NCI-H69 (cell line): Measurements from ENCODE around the gene C4orf36.
"Not testable (repeated sequence)": the region's sequence is repeated elsewhere in the genome, so short reads cannot be mapped to it uniquely, and the experiment has no call there.

Experiments used
- DNase-seq: peaks from one replicate; lab custom pipeline; 2025; lab: John Stamatoyannopoulos, UW

Gene C4orf36

DNA sequence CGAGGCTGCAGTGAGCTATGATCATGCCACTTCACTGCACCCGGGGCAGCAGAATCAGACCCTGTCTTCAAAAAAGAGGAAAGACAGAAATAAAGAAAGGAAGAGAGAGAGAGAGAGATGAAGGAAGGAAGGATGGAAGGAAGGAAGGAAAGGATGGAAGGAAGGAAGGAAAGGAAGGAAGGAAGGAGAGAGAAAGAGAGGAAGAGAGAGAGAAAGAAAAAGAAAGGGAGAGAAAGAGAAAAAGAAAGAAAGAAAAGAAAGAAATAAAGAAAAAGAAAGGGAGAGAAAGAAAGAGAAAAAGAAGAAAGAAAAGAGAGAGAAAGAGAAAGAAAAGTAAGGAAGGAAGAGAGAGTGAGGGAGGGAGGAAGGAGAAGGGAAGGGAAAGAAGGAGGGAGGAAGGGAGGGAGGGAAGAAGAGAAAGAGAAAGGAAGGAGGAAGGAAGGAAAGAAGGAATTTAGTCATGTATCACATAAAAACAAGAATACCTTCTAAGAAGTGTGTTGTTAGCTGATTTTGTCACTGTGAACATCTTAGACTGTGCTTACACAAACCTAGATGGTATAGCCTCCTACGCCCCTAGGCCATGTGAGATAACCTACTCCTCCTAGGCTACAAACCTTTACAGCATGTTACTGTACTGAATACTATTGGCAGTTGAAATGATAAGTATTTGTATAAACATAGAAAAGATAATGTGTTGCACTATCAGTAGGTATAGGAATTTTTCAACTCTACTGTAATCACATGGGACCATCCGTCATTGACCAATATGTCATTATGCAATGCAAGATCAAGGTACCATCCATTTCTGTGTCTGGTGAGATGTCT is 25.2 kb upstream of the C4orf36 start:
- no peak for DNase-seq

DNA sequence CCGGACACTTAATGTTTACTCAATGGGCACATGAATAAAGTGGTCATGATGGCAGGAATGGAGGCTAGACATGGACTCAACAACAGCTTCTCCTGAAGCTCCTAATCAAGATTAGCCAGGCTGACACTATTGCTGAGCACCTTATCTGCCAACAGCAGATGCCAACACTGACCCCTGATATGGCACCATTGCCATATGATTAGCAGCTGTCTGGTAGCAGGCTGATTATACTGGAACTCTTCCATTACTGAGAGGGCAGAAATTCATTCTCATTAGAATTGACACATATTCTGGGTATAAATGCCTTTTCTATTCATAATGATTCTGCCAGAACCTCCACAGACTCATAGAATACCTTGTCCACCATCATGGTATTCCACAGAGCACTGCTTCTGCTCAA is 24.2 kb upstream of the C4orf36 start:
- DNase-seq, result no peak

- peak; percentile 7 for DNase-seq
Measured at GRCh38 chr4:86910820-86911684, 18.8 kb upstream of the C4orf36 start.

DNA sequence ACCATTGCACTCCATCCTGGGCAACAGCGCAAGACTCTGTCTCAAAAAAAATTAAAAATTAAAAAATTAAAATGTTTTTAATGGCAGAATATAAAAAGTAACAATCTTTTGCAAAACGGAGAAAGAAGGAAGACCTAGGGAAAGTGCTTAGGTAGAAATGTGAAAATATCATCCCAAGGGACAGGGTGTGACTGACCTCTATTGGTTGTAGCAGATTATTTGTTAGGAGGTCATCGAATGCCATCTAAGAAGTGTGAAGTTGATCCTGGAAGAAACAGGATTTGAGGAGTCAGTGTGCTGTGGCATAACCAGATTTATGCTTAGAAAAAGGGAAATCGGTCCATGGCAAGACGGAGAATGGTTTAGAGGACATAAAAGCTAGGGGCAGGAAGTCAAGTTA is 18.1 kb upstream of the C4orf36 start:
- DNase-seq, result peak; percentile 5

DNA sequence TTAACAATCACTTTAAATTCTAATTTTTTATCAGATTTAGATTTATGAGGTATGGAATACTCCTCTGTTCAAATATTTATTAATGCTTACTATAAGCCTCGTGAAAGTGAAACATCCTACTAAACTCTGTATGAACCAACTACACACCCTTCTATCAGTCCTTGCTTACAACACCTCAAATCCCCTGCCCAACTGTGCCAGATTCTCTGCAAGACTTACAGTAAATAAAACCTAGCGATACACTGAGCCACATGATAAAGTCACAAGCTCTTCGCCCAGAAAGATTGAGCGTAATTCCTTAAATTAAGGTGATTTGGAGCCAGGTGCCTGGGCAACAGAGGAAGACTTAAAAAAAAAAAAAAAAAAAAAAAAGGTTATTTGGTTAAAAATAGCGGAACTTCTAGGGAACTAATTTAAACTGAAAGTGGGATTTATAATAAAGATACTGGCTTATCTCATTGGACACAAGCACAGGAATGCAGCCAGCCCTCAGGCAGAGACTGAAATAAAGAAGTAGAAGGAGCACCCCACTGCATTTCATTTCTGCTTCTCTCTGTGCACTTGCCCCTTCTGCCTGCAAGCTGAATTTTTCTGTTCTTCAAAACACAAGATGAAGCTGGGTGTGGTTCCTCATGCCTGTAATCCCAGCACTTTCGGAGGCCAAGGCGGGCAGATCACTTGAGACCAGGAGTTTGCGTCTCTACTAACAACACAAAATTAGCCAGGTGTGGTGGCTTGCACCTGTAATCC is 17.5 kb upstream of the C4orf36 start:
- DNase-seq, result no peak

DNA sequence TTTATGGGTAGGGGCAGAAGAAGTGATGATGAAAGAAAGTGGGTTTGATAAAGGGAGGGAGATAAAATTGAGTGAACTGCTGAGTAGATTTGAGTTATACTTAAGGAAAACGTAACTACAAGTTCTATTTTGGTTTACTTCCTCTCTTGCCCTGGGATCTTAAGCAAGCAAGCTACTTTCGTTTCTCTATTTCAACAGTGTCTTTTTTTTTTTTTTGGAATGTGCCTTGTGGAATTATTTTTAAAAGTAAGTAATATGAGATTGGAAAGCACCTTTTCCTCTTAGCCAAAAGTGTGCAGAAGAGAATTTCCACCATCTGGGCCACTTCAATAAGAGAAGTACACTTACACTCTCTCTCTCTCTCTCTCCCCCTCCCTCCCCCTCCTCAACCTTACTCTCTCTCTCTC is 16.0 kb upstream of the C4orf36 start:
- no peak for DNase-seq

- no peak for DNase-seq
Measured at GRCh38 chr4:86901864-86902263, 9.6 kb upstream of the C4orf36 start.

DNA sequence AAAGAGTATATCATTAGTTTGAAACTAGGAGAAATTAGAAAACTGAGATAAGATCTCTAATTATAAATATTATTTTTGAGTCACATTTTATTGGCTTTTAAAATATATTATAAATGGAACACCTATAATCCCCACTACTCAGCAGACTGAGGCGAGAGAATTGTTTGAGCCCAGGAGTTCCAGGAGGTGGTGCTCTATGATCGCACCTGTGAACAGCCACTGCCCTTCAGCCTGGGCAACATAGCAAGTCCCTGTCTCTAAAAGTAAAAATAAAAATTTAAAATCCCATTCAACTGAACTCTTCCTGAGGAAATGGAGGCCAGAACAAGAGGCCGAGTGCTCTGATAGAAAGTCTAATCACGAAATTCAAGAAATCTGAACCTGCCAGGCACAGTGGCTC is 6.3 kb upstream of the C4orf36 start:
- DNase-seq, result peak; percentile 24

- peak; percentile 4 for DNase-seq
Measured at GRCh38 chr4:86896596-86896995, 4.4 kb upstream of the C4orf36 start.

- DNase-seq, result peak; percentile 74
Measured at GRCh38 chr4:86895692-86896488, 3.7 kb upstream of the C4orf36 start.

DNA sequence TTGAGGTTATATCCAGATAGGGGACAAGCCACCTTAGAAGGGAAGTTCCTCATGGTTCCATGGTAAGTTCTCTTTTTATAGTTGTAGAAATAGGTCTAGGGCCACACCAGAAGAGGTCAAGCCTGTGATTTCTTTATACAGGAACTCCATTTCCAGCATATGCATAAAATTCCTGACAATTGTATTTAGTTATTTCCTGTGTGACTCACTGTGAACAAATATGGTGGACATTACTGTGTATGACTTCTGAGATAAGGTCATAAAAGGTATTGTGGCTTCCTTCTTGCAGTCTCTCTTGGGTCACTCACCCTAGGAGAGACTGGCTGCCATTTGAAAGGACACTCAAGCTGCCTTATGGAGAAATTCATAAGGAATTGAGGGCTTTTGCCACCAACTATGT is 2.2 kb upstream of the C4orf36 start:
- no peak for DNase-seq

GRCh38 chr4:86893136-86893535 is 914 bp upstream of the C4orf36 start:
- peak; percentile 18 for DNase-seq

DNA sequence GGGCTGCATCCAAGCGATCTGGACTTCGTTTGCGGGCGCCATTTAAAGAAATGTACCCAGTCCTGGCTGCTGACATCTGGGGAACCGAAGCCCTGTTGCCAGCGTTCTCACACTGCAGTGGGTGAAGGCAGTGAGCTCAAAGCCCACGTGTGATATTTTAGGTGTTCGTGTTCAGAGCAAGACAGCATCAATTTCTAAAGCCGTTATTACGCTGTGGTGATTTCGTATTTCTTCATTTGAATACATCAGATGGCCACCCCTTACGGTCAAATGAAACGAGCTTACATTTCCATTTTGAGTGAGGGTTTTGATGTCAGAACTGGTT is 376 bp upstream of the C4orf36 start:
- DNase-seq, result no peak

- DNase-seq, result peak; percentile 41
Measured at GRCh38 chr4:86890790-86891189, 1.4 kb downstream of the C4orf36 start.

DNA sequence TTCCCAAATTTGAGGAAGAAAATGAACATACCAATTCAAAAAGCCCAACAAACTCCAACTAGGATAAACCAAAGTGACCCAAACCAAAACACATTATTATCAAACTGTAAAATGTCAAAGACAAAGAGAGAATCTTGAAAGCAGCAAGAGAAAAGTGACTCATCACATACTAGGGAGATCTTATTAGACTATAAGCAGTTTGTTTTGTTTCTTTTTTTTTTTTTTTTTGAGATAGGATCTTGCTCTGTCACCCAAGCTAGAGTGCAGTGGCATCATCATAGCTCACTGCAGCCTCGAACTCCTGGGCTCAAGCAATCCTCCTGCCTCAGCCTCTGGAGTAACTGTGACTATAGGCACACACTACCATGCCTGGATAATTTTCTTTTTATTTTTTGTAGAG is 12.6 kb downstream of the C4orf36 start:
- no peak for DNase-seq

- no peak for DNase-seq
Measured at GRCh38 chr4:86878640-86879039, 13.6 kb downstream of the C4orf36 start.

DNA sequence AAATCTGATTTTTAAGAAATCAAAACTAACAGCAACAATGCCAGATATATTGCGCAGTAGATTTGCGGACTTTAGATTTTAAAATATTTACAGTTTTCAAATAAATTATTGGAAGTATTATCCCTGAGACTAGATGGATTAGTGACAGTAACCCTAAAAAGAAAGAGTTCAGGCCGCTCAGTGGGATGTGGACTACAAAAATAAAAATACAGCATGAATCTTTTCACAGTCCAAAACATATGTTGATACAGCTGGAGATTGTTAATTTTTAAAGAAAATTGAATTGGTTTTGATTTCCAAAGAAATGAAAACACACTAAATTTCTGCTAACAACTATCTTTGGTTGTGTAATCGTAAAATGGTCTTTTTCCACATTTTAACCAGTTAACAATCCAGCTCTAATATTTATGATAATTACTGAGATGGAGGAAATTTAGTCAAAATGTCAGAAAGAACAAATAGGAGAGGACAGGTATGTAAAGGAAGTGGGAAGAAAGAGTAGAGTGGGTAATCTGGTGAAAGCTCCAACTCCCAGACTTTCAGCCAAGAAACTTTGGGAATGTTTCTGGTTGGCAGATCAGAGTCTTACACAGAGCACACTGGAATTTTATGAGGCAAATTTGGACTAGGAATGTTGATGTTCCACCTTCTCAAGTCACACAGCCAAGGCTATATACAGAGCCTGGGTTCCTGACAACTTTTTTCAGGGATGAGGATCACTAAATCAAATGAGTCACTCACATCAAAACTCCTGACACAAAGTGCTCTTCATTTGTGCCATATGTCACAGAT is 15.1 kb downstream of the C4orf36 start:
- no peak for DNase-seq

- not testable (repeated sequence) for DNase-seq
Measured at GRCh38 chr4:86875436-86875835, 16.8 kb downstream of the C4orf36 start.

DNA sequence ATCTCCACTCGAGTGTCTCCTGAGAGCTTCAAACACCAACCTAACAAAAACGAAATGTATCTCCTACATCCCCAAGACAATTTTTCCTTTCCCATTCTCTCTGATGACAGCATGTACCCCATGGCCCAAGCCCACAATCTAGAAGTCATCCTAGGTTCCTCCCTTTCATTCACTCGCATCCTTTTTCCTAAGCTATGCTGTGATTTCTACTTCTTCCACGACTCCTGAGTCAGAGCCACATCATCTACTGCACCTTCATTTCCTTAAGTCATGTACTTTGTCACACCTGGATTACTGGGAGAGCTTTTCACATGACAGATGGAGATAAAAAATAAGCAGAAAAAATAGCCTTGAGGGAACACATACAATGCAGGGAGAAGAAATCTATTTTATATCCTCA is 20.1 kb downstream of the C4orf36 start:
- no peak for DNase-seq

DNA sequence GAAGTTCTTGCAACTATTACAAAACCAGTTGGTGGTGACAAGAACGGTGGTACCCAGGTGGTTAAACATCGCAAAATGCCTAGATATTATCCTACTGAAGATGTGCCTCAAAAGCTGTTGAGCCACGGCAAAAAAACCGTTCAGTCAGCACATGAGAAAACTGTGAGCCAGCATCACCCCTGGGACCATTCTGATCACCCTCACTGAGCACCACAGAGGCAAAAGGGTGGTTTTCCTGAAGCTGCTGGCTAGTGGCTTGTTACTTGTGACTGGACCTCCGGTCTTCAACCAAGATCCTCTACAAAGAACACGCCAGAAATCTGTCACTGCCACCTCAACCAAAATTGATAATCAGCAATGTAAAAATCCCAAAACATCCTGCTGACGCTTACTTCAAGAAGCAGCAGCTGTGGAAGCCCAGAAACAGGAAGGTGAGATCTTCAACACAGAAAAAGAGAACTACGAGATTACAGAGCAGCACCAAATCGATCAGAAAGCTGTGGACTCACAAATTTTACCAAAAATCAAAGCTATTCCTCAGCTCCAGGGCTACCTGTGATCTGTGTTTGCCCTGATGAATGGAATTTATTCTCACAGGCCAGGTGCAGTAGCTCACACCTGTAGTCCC is 21.7 kb downstream of the C4orf36 start:
- no peak for DNase-seq
